Measurements from ENCODE around the gene MTA1.

The MTA1 gene

DNA sequence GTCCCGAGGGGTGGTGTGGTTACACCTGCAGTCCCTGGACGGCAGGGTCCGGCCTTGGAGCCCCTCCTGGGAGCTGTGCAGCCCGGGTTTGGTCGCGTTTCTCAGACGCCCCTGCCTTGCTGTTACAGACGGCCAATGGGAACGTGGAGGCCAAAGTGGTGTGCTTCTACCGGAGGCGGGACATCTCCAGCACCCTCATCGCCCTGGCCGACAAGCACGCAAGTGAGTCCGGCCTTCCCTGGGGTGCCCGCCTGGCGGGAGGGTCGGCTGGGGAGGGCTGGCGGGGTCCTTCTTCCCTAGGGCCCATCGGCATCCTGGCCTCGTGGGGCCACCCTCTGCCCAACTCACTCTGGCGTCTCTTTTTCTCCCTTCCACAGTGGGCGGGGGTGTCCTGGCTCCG is 25.7 kb downstream of the MTA1 start:
- DNase-seq: no peak

DNA sequence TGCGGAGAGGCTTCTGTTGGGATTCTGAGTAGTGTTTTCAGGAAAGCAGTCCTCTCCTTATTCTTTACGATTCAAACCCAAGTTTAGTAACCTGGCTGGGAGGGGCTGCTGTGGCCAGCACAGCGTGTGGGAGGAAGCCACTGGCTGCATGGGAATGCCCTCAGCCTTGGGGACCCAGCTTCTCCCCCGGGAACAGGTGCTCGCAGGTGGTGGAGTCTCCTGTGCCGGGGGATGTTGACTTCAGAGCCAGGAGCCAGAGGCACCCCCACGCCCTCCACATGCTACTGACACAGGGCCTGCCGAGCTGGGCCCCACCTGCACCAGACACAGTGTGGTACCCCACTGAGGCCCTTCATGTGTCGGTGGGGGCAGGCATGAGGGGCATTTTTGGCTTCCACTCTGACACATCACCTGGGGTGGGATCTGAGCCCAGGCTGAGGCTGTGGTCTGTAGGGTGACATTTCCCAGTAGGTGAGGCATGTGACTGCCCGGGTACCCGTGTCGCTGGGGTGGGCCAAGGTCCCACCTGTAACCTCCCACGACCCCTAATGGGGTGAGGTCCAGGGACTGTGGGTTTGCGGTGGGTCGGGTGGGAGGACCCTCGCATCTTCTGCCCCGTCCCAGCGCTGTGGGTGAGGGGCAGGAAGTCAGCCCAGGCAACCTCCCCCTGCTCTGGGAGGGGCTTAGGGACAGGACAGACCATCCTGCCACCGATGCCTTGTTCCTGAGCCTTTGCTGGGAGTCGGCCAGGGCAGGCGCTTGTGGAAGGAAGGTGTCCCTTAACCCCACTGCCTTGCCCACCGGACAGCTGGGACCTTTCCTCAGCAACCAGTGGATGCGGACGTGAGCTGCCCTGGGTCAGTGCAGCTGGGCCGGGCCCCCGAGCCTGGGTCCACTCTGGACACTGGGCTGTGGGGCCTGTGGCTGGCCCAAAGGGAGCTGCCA is 26.5 kb downstream of the MTA1 start:
- DNase-seq: no peak

DNA sequence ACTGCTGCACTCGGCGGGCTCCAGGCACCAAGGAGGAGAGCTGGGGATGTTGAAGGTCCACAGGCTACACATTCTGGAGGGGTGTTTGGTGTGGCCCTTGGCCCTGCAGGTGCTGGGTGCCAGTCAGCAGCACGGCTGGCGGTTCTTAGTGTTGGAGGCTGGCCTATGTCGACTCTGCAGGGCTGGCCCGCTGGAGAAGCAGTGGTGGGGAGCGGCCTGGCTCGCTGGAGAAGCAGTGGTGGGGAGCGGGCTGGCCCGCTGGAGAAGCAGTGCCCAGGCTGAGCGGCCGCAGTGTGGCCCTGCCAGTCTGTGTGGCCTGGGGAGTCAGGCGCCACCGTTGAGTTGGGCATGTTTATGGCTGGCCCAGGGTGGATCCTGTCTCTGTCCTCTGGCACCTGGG is 27.3 kb downstream of the MTA1 start:
- DNase-seq: no peak

DNA sequence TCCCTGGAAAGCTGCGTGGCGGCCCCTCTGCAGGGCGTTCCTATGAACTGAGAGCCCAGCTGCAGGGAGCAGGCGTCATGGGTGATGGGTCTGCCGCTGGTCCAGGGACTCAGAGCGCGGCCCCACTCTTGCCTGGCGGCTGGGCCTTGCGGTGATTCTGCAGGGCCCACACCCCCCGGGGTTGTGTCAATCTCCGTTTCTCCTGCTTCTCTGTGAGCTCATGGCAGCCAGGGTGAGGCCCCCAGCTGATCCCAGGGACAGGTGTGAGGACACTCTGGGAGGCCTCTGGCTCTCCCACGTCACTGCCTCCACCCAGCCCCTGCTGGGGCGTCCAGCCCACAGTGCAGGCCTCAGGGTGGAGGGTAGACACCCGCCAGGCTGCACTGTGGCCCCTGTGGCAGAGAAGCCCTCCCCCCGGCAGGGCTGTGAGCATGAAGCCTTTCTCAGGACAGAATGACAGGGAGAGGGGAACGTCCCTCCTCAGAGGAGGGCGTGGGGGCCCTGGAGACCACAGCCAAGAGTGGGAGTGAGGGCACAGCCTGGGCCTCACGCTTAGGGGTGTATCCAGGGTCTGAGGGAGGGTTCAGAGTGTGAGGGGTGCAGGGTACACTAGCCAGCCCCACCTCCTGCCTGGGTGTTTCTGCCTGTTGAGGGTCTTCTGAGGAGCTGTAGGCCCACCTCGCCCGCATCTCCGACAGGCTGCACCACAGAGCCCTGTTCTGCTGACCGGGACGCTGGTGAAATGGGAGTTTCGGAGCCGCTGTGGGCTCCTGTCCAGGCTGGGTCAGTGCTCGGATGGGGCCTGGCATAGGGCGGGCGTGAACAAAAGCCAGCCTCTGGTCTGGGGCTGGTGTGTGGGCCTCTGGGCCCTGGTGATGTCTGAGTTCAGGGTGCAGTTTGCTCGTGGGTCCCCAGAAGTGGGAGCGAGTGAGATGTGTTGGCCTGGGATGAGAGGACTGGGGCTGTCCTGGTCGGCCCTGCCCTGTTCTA is 28.3 kb downstream of the MTA1 start:
- DNase-seq: peak; percentile 41

DNA sequence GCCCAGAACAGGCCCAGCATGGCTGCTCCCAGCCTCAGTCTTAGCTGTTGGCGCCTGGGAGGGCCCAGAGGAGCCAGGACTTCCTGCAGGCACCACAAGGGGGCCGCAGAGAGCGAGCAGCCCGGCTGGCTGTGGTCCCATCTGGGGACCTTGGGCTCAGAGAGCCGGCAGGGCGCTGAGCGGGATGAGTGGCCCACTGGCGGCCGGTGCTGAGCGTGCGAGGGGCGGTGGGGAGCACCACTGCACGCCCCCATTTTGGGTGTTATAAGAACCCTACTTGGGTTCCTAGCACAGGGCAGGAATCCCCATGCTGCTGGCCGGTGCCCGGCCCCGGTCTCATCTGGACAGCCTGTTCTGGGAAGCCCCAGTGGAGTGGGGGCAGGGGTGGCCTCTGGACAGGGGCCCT is 29.1 kb downstream of the MTA1 start:
- peak; percentile 60 for DNase-seq

DNA sequence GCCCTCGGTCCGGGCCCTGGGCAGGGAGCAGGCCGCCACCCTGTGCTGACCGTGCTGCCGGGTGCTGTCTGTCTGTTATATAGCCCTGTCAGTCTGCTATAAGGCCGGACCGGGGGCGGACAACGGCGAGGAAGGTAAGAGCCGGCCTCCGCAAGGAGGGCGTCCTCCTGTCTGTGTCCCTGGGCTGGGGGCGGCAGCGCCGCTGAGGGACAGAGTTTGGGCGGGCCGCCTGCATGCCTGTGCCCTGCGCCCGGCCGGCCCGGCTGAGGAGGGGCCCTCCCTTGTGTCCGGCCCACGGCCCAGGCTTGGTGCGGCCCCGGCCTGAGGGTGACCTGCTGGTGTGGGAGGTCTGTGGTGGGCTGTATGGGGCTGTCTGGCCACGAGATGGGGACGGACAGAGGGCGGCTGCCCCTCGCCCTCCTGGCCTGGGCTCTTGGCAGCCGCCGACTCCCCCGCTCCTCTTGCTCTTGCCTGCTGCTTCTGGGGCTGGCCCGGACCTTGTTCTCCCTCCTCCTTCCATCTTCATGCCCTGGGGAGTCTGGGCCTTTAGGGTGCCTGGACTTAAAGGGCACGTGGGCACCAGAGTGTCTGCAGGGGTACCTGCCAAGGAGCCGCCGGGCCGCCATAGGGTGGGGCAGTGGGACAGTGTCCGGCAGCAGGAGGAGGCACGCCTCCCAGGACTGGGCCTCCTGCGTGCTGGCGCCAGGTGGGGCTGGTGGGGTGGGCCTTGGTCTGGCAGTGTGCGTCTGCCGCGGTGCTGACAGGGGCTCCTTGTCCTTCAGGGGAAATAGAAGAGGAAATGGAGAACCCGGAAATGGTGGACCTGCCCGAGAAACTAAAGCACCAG is 29.9 kb downstream of the MTA1 start:
- no peak for DNase-seq

DNA sequence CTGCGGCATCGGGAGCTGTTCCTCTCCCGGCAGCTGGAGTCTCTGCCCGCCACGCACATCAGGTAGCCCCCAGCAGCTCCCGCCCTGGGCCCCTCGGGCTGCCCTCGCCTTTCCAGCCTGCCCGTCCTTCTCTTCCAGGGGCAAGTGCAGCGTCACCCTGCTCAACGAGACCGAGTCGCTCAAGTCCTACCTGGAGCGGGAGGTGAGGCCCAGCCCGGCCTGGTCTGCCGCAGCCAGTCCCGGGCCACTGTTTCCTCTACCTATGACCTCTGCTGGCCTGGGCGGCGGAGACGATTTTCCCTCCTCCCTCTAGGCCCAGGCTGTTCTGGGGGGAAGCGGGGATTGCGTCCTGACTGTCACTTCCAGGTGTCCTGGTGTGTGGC is 30.5 kb downstream of the MTA1 start:
- no peak for DNase-seq

DNA sequence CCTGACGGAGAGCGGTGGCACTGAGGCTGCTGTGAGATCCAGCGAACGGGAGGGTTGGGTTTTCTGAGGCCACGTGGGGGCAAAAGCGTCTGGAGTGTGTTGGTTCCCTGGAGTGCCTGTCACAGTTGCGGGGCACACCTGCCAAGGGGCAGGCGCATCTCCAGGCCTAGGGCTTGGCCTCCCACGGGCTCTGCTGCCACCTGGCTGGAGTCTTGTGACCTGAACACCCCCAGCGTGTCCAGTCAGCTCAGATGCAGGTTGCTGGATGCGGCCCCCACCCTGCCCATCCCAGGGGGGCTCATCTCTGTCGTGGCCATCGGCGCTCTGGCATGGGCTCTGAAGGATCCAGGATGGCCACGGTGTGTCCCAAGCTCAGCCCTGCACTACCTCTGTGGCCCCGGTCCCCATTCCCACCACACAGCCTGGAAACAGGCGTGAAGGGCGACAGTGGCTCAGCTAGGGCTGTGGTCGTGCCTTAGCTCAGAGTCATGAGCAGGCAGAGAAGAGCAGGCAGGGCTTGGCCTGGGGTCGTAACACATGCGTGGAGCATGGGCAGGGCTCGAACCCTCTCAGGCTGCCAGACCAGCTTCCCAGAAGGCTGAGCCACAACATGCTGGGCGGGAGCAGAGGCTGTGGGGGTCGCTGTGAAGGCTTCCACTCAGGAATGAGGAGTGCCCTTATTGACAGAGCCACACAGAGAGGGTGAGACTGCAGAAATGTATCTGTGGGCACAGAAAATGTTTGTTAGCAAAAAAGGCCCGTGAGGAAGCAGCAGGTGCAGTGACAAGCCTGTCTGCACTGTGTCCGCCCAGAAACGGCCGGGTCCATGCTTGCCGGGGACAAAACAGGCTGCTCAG is 31.5 kb downstream of the MTA1 start:
- no peak for DNase-seq

DNA sequence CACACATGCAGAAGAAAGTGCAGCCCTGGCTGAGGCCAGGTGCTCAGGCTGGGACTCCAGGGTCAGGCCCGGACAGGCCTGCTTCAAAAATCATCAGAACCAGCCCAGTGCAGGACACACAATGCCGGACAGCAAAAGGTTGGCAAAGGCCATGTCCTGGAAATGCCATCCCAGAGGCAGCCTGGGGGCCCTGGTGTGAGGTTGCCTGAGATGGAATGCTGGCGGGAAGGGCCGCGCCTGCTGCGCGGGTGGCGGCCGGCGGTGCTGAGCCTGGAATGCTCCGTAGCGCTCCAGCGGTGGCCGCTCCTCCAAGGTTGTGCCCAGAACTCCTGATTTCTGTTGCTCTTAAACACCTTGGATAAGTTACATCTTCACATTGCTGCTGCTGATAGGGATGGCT is 33.3 kb downstream of the MTA1 start:
- no peak for DNase-seq

DNA sequence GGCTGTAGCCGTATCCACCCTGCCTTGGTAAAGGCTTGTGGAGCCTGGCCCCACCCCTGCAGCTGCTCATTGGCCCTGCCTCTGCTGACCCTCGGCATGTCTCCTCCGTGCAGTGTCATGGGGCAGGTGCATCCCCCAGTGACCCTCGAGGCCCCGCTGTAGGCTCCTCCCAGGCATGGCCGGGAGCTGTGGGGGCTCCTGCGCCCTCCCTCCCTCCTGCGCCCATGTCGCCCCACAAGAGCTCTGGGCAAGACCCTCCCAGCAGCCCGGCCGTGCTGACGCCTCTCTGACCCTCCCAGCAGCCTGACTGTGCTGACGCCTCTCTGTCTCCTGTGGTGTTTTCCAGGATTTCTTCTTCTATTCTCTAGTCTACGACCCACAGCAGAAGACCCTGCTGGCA is 34.2 kb downstream of the MTA1 start:
- DNase-seq: no peak

DNA sequence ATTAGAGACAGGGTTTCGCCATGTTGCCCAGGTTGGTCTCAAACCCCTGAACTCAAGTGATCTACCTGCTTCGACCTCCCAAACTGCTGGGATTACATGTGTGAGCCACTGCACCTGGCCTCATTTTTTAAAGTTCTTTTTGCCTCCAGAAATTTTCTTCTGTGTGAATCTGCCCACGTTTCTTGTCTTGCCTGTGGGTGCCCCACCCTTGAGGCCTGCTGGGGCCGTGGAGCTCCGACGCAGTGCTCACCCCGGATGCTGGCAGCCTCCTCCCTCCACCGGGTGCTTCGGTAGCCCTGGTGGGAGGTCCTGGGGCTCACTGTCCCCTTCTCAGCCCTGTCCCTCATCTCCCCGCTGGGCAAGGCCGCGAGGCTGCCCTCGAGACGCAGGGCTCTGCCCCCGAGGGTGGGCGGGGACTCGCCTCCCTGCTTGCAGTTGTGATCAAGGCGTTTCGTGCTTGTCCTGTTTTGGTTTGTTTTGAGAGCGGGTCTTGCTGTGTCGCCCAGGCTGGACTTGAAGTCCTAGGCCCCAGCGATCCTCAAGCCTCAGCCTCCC is 35.5 kb downstream of the MTA1 start:
- DNase-seq: no peak

DNA sequence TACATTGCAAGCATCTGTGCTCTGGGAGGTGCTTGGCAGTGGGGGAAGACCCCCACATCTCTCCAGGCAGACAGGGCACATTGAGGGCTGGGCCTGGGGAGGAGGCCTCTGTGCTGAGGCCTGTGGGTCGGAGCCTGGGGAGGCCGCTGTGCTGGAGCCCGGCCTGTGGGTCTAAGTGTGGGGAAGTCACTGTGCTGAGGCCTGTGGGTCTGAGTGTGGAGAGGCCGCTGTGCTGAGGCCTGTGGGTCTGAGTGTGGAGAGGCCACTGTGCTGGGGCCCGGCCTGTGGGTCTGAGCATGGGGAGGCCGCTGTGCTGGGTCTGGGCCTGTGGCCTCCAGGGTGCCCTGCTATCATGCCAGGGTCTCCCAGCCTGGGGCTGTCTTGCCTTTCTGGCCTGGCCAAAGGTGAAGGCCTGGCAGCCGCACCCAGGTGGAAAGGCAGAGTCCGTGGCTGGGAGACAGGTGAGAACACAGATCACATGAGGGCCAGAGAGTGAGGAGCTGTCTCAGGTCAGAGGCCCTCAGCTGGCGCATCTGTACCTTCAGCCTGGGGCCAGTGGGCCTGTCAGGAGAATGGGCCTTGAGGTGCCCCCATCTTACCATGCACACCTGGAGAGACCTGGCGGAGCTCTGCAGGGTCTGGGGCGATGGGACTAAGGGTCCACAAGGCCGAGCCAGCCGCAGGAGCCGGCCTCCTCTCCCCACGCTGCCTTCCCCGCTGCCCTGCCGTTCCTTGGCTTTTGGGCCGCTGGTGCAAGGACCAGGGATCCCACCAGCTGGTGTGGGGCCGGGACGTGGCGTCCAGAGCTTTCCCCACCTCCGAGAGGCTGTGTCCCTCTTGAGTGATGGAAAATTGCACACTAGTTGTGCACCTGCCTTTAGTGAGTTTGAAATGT is 36.4 kb downstream of the MTA1 start:
- DNase-seq: no peak

DNA sequence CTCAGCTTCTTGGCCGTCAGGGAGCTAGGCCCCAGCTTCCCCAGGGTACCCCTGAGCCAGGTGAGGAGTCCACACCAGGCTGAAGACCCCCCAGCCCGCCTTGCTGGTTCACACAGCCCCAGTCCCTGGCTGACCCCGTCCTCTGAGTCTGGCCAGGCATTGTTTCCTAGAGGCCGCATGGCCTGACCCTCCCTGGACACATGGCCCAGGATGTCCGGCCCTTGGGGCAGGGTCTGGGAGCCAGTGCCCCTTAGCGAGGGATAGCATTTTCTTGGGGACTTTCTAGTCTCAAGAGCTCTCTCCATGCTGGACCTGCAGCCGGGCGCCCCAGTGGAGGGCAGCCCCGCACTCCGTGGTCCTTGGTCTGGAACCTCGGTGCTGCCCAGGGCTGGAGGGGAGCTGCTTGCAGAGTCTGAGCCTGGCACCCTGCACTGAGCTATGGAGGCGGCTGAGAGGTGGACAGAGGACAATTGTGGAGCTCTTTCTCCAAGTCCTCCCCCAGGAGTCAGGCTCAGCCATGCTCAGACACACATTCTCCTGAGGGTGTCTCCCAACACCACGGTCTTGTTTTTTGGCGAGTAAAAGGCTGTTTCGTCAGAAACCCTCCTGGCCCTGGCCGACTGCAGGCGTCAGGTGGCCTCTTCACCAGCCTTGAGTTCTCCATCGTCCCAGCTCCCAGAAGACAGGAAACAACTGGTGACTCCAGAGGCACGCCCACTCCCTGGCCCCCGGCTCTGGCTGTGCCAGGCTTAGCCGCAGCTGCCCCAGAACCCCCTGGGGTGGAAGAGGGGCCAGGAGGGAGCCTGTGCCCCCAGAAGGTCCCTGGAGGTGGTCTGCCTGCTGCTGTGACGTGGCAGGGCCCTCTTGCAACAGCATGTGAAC is 37.4 kb downstream of the MTA1 start:
- DNase-seq: no peak

DNA sequence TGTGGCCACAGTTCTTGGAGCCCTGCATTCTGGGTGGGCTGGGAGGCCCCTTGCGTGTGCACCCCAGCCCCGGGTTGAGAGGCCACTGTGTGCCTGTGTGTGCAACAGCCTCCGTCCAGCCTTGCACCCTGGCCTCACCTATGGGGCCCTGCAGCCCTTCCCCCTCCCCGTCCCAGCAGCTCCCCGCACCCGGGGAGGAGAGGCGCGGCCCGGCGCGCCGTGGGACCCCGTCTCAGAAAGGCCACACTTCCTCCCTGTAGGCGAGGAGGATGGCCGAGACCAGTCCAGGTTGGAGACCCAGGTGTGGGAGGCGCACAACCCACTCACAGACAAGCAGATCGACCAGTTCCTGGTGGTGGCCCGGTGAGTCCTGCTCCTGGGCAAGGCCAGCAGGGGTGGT is 38.4 kb downstream of the MTA1 start:
- no peak for DNase-seq

DNA sequence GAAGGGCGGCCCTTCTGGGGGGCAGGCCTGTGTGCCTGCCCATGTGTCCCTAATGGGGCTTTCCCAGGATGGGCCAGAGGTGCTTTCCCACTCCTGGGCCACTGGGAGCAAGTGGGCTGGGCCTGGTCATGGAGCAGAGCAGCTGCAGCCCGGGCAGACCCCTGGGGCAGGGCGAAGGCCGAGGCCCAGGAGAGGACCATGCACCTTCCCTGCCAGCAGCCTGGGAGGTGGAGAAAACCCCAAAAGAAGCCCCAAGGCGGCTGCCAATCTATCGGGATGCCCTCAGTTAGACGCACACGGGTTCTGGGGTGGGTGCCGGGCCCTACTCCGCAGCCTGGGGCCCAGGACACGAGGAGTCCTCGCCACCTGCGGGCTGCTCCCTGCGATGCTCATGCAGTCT is 38.9 kb downstream of the MTA1 start:
- no peak for DNase-seq

DNA sequence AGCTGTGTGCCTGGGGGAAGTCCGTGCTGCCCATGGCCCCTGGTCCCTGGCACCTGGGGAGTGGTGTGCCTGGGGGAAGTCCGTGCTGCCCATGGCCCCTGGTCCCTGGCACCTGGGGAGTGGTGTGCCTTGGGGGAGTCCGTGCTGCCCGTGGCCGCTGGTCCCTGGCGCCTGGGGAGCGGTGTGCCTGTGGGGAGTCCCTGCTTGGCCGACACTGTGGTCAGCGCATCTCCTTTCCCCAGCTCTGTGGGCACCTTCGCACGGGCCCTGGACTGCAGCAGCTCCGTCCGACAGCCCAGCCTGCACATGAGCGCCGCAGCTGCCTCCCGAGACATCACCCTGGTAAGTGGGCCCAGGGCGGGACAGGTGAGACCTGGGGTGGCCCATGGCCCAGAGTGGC is 40.5 kb downstream of the MTA1 start:
- no peak for DNase-seq

DNA sequence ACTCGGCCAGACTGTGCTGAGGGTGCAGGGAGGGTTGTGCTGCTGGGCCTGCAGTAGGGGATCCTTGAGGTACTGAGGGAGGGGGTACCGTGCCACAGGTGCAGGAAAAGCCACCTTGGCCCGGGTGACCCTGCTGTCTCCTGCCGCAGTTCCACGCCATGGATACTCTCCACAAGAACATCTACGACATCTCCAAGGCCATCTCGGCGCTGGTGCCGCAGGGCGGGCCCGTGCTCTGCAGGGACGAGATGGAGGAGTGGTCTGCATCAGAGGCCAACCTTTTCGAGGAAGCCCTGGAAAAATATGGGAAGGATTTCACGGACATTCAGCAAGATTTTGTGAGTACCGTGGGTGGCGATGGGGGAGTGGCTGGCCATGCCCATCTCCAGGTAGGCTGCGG is 41.0 kb downstream of the MTA1 start:
- no peak for DNase-seq

DNA sequence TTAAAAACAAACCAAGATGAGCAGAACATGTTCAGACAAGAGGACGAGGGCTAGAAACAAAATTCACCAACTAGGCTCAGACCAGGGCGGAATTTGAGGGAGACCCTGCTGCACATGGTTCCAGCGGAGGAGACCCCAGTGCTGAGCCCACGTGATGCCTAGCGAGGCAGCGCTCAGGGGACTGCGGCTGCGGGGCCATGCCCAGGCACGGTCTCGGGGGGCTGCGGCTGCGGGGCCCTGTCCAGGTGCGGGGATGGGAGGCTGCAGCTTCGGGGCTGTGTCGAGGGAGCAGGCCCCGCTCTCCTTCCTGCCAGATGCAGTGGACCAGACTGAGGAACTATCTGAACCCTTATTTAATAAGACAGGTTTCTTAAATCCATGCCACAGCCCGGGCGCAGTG is 42.3 kb downstream of the MTA1 start:
- no peak for DNase-seq

DNA sequence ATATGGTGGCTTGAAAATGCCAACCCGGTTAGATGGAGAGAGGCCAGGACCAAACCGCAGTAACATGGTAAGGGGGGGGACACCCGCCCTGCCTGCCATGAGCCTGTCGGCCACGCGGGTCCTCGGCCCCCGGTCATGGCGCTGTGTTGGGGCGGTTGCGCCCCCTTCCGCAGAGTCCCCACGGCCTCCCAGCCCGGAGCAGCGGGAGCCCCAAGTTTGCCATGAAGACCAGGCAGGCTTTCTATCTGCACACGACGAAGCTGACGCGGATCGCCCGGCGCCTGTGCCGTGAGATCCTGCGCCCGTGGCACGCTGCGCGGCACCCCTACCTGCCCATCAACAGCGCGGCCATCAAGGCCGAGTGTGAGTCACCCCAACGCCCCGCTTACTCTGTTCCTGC is 44.9 kb downstream of the MTA1 start:
- DNase-seq: no peak
